Smooth muscle cell (in vitro differentiated cells): ENCODE measurements around the gene MYO3B. TPM values are rescaled to one million over a fixed set of nuclear protein-coding genes. Genes with fewer than 3 reads are reported as not detected.

Experiments
- DNase-seq: peaks from one replicate; lab custom pipeline; 2025; ENCODE audit not compliant: unreplicated experiment; lab: John Stamatoyannopoulos, UW
- H2AFZ ChIP-seq: fragments of 200-600 bp; sonication (generic); 2 replicates; pipeline ENCODE4 v1.6.0; 2016; ENCODE audit warnings: antibody characterized with exemption, low read depth, mild to moderate bottlenecking
- H3F3A ChIP-seq: fragments of 200-600 bp; sonication (generic); 2 replicates; pipeline ENCODE4 v1.6.0; 2017; ENCODE audit warnings: antibody characterized with exemption, low read depth
- H3K27ac ChIP-seq: fragments of 200-600 bp; sonication (generic); 2 replicates; pipeline ENCODE4 v1.5.1; 2016; ENCODE audit warnings: low read depth, mild to moderate bottlenecking
- H3K27me3 ChIP-seq: fragments of 200-600 bp; sonication (generic); 2 replicates; pipeline ENCODE4 v1.6.1; 2016; ENCODE audit warnings: low read depth, mild to moderate bottlenecking
- H3K36me3 ChIP-seq: fragments of 200-600 bp; sonication (generic); 2 replicates; pipeline ENCODE4 v1.5.1; 2016; ENCODE audit warnings: low read depth
- H3K4me1 ChIP-seq: fragments of 200-600 bp; sonication (generic); 2 replicates; pipeline ENCODE4 v1.5.1; 2016; ENCODE audit warnings: low read depth
- H3K4me2 ChIP-seq: fragments of 200-600 bp; sonication (generic); 2 replicates; pipeline ENCODE4 v1.6.0; 2016; ENCODE audit warnings: mild to moderate bottlenecking
- H3K4me3 ChIP-seq: fragments of 200-600 bp; sonication (generic); 2 replicates; pipeline ENCODE4 v1.5.1; 2016; ENCODE audit warnings: mild to moderate bottlenecking
- H3K79me2 ChIP-seq: fragments of 200-600 bp; sonication (generic); 2 replicates; pipeline ENCODE4 v1.6.0; 2016; ENCODE audit warnings: low read depth, mild to moderate bottlenecking
- H3K9ac ChIP-seq: fragments of 200-600 bp; sonication (generic); 2 replicates; pipeline ENCODE4 v1.6.0; 2016; ENCODE audit warnings: low read depth
- H3K9me3 ChIP-seq: fragments of 200-600 bp; sonication (generic); replicated peaks from 2 replicates; pipeline ENCODE4 v1.5.1; 2016; ENCODE audit warnings: low read depth
- H4K20me1 ChIP-seq: fragments of 200-600 bp; sonication (generic); 2 replicates; pipeline ENCODE4 v1.6.0; 2016; ENCODE audit warnings: low read depth
- WGBS: methylation state at CpG from one replicate; pipeline ENCODE4 v1.1.7; 2016; ENCODE audit warnings: low lambda C conversion rate; 5-methylcytosine and 5-hydroxymethylcytosine counted together
- polyA plus RNA-seq: library from polyadenylated mRNA; unstranded; fragments of >200 nt; fragmentation: Nextera tagmentation; extraction: Ambion mirVana; gene quantifications from 2 replicates; pipeline ENCODE4 v1.2.1, GENCODE V29; 2016
- total RNA-seq: library from RNA; depleted of rRNA; stranded (reverse); fragments of >200 nt; gene quantifications from 2 replicates; pipeline ENCODE4 v1.2.3, GENCODE V29; 2014
- TF ChIP-seq, protein P1 (sequence below): fragments of 200-600 bp; sonication (generic); IDR thresholded peaks from 2 replicates; pipeline ENCODE4 v1.5.1; 2017; ENCODE audit warnings: borderline replicate concordance, mild to moderate bottlenecking, antibody characterized with exemption; ENCODE audit not compliant: insufficient read depth, poor library complexity, severe bottlenecking

The MYO3B gene
- total and polyA plus RNA-seq, 2 experiments from 2014 or later = 0.47 to 3.1 TPM

DNA sequence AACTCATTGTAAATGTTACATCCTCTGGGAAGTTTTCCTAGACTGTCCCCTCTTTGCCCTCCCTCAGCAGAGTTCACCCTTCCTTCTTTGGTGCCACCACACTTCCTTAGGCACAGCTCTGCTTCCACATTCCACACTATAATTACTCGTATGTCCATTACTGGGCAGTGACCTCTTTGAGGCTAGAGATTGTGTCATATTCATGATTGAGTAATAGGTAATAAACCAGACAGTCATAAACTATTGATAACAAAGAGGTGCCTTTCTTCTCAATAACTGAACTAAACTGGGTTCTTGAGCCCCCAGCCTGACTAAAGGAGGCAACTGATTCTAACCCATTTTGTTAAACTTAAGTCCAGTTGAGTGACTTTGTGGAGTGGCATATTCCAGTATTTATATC lies 28.3 kb downstream of the MYO3B start:
- Histone ChIP-seq H3K4me3 (no peak overlapping the region), H4K20me1 (no peaks in the 10 kb centered on the region), H3K27me3 (no peaks in the 10 kb centered on the region), H3K79me2 (no peaks in the 10 kb centered on the region), H3K4me1 (no peaks in the 10 kb centered on the region), H2AFZ (no peak overlapping the region), H3K9ac (no peak overlapping the region), H3K9me3 (no peaks in the 10 kb centered on the region), H3K4me2 (no peak overlapping the region), H3K36me3 (no peaks in the 10 kb centered on the region), H3K27ac (no peak overlapping the region), H3F3A (no peaks in the 10 kb centered on the region)
- TF ChIP-seq, protein P1, sequence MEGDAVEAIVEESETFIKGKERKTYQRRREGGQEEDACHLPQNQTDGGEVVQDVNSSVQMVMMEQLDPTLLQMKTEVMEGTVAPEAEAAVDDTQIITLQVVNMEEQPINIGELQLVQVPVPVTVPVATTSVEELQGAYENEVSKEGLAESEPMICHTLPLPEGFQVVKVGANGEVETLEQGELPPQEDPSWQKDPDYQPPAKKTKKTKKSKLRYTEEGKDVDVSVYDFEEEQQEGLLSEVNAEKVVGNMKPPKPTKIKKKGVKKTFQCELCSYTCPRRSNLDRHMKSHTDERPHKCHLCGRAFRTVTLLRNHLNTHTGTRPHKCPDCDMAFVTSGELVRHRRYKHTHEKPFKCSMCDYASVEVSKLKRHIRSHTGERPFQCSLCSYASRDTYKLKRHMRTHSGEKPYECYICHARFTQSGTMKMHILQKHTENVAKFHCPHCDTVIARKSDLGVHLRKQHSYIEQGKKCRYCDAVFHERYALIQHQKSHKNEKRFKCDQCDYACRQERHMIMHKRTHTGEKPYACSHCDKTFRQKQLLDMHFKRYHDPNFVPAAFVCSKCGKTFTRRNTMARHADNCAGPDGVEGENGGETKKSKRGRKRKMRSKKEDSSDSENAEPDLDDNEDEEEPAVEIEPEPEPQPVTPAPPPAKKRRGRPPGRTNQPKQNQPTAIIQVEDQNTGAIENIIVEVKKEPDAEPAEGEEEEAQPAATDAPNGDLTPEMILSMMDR = no peak
- no peak for DNase-seq
- WGBS = 85% methylated on average over 1 of the region's 1 CpG

DNA sequence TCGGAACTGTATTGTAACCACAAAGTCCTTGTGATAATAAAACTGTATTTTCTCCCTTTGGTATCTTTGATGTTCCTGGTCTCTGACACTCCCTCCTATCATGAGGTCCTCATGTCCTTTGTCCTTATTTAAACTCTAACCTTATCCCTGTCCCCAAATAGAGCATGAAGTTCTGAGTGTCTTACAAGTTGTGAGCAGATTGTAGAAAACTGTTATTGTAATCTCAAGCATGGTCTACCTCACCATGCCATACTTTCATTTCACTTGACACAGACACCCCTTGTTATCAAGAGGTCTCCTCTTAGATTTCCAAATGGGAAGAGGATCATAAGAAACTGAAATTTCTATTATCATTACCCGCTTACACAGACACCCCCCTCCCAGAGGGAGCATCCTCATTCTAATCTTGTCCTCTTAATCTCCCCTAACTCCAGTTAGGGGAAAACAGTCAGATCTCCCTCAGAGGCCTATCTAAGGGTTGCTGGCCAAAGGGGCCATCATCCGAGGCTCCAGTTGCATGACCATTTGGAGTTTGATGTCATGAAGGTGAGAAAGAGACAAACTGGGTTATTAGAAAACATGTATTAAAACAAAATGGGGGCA lies 29.0 kb downstream of the MYO3B start:
- Histone ChIP-seq H3F3A (no peaks in the 10 kb centered on the region), H3K9me3 (no peaks in the 10 kb centered on the region), H3K9ac (no peak overlapping the region), H3K79me2 (no peaks in the 10 kb centered on the region), H3K4me3 (no peak overlapping the region), H4K20me1 (no peaks in the 10 kb centered on the region), H3K36me3 (no peaks in the 10 kb centered on the region), H3K27ac (no peak overlapping the region), H3K27me3 (no peaks in the 10 kb centered on the region), H2AFZ (no peak overlapping the region), H3K4me2 (no peak overlapping the region), H3K4me1 (no peaks in the 10 kb centered on the region)
- WGBS = 81% methylated on average over 3 of the region's 3 CpGs
- DNase-seq = no peak
- TF ChIP-seq, protein P1 = no peak

DNA sequence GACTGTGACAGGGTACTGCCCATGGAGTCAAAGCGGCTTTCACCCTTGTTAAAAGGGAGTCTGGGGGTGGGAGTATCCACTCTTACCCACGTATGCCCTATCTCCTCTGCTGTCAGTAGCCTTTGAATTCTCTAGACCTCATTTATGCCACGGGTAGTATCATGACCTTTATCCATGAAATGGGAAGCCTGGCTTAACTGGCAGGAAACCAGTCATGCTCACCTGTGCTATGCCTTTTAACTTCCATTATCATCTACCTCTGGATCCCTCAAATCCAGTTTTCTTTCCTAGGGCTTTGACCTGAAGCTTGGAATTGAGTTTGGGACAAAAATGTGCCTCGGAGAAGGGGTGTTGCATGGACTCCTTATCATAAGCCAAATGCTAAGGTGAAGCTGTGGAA lies 30.0 kb downstream of the MYO3B start:
- Histone ChIP-seq H3K9ac (no peak overlapping the region), H2AFZ (no peak overlapping the region), H3K4me3 (no peak overlapping the region), H3K4me1 (no peaks in the 10 kb centered on the region), H3K4me2 (no peak overlapping the region), H3K27me3 (no peaks in the 10 kb centered on the region), H3K79me2 (no peaks in the 10 kb centered on the region), H3K36me3 (no peaks in the 10 kb centered on the region), H4K20me1 (no peaks in the 10 kb centered on the region), H3K9me3 (no peaks in the 10 kb centered on the region), H3F3A (no peaks in the 10 kb centered on the region), H3K27ac (no peak overlapping the region)
- no peak for DNase-seq
- TF ChIP-seq, protein P1 = no peak
- WGBS = 84% methylated on average over 4 of the region's 4 CpGs

DNA sequence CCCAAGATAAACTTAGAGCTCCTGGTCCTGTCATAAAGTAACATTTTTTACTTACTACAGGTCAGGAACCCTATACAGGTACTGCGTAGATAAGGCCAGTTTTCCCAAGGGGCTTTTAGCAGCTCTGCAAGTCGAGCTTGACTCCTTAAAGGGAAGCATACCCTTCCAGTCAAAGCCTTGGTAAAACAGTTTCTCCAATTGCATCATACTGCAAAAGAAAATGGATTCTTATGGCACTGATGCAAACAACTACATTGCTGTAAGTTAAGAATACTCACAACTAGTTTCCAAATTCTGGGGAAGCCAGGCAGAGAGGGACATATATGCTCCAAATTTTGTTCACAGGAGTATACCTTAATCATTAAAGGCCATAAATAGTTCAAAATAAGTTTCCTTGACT lies 31.0 kb downstream of the MYO3B start:
- TF ChIP-seq, protein P1 = no peak
- DNase-seq = no peak
- no peaks in the 10 kb centered on the region for H3K9me3 ChIP-seq
- no peak overlapping the region for H3K9ac ChIP-seq
- no peak overlapping the region for H3K27ac ChIP-seq
- WGBS = 90% methylated on average over 2 of the region's 2 CpGs
- no peaks in the 10 kb centered on the region for H3K79me2 ChIP-seq
- no peak overlapping the region for H2AFZ ChIP-seq
- no peaks in the 10 kb centered on the region for H4K20me1 ChIP-seq
- H3K4me3 ChIP-seq = no peak overlapping the region
- H3F3A ChIP-seq = no peaks in the 10 kb centered on the region
- no peaks in the 10 kb centered on the region for H3K4me1 ChIP-seq
- no peaks in the 10 kb centered on the region for H3K36me3 ChIP-seq
- H3K27me3 ChIP-seq = no peaks in the 10 kb centered on the region
- H3K4me2 ChIP-seq = no peak overlapping the region
